Pancreas (tissue), 10 donors: ENCODE measurements around the gene ADAD1. TPM values are rescaled to one million over a fixed set of nuclear protein-coding genes. Genes with fewer than 3 reads are reported as not detected.

ENCODE experiments used
- ATAC-seq, 4 donors: fragments of 200-7000 bp; cut with Tn5 transposase; one replicate each; pipeline versions ENCODE4 v1.8.0 to v1.9.1; 2020; ENCODE audit warnings: mild to moderate bottlenecking in 4 of 4, moderate library complexity in 4 of 4
- DNase-seq, 6 donors: peaks; one replicate each; pipeline ENCODE4 v3.0.0-alpha.2; 2020
- FAIRE-seq: peaks from 2 replicates; lab custom pipeline; 2012; peaks lifted over from hg19 to GRCh38; lab: Jason Lieb, UNC
- H3K27ac ChIP-seq, 4 donors: fragments of 200-600 bp; sonication (generic); 1 replicate in 3 of 4; 2 replicates in 1 of 4; pipeline versions ENCODE4 v1.5.0 to v1.8.0; 2020
- H3K27me3 ChIP-seq, 4 donors: fragments of 200-600 bp; one replicate each; pipeline ENCODE4 v1.8.0; 2021
- H3K36me3 ChIP-seq, 3 donors: fragments of 200-600 bp; sonication (generic) in 1 of 3; one replicate each; pipeline versions ENCODE4 v1.5.0 to v1.8.0; 2020 to 2021
- H3K4me1 ChIP-seq, 3 donors: fragments of 200-600 bp; one replicate each; pipeline ENCODE4 v1.8.0; 2021
- H3K4me3 ChIP-seq, 4 donors: fragments of 200-600 bp; sonication (generic) in 2 of 4; one replicate each; pipeline versions ENCODE4 v1.5.0 to v1.8.0; 2020 to 2021
- H3K9me3 ChIP-seq, 4 donors: fragments of 200-600 bp; one replicate each; pipeline ENCODE4 v1.8.0; 2021
- CTCF ChIP-seq, 4 donors: fragments of 200-600 bp; sonication (generic) in 3 of 4; IDR thresholded peaks; one replicate each; pipeline versions ENCODE4 v1.5.0 to v1.8.0; 2021; ENCODE audit warnings: antibody characterized with exemption in 4 of 4
- whole genome bisulfite sequencing, 2 donors: extraction: QIAGEN DNeasy Blood & Tissue Kit; methylation state at CpG; one replicate each; pipeline ENCODE4 v1.1.7; 2013; 5-methylcytosine and 5-hydroxymethylcytosine counted together
- intact Hi-C, 3 donors: fragments of 100-400 bp; cut with DNase I; formaldehyde crosslinking; loops; one replicate each; pipeline versions ENCODE4 v1.11.1 to v1.14.2; 2022
- polyA plus RNA-seq, 2 donors: library from polyadenylated mRNA; stranded (reverse); fragments of 200-250 nt; gene quantifications; one replicate each; pipeline ENCODE4 v1.2.3, GENCODE V29; 2013
- total RNA-seq, 6 donors: library from RNA; stranded (reverse); fragmentation: NEBNext Ultra II Directional in 4 of 6; extraction: Animal tissue kit (Norgen Biotek cat#: 25700) in 4 of 6; gene quantifications; one replicate each; pipeline versions ENCODE4 v1.2.1 to v1.2.4, GENCODE V29; 2021 to 2023
- donor health status: healthy with polysubstance abuse.
- donor health status: DM: no; HTN: no; CAD: no; lungs with moderate emphysema.
- donor health status: DM: no; HTN: no; CAD: no.
- donor health status: control.
- donor health status: control.
- donor health status: Bipolar disorder and iron deficiency.
- donor health status: DM: yes; HTN: yes; CAD: no.
- donor health status: DM: no; HTN: no; CAD: no.
- donor health status: DM: no; HTN: no; CAD: no.
- donor health status: DM: yes; HTN: yes; CAD: no.

The ADAD1 gene
- total RNA-seq (not detected), polyA plus RNA-seq (not detected)

- H3K4me1 ChIP-seq, result no peaks in the 10 kb centered on the region
- H3K4me3 ChIP-seq, result no peak within 1 kb of the TSS
- 74 to 76% methylated on average over 7 of the region's 7 CpGs for WGBS, 2 donors
- H3K36me3 ChIP-seq, result no peaks in the 10 kb centered on the region
- no peaks in the 10 kb centered on the region for H3K27me3 ChIP-seq
- DNase-seq (no peak), ATAC-seq (no peak), FAIRE-seq (no peak)
- no peak within 1 kb of the TSS for H3K27ac ChIP-seq
- intact Hi-C loops, result no loop called here
- no peak for TF ChIP-seq CTCF (IDR thresholded peaks at IDR 0.05)
- no peaks in the 10 kb centered on the region for H3K9me3 ChIP-seq
Measured at GRCh38 chr4:122378711-122379110, at the start of gene ADAD1. Gene ADAD1 (plus strand): TSS chr4:122379011. CDS start chr4:122380070, 1,059 bp downstream.

GRCh38 chr4:122329876-122330565 lies 48.8 kb upstream of the ADAD1 start:
- Histone ChIP-seq H3K9me3 (no peaks in the 10 kb centered on the region), H3K36me3 (peaks cover 0 to 30% (median 9%) of the 10 kb centered on the region in 3 donors), H3K27me3 (no peaks in the 10 kb centered on the region), H3K4me1 (no peaks in the 10 kb centered on the region), H3K4me3 (no peak overlapping the region), H3K27ac (no peak overlapping the region)
- FAIRE-seq, result no peak
- no peak for TF ChIP-seq CTCF (IDR thresholded peaks at IDR 0.05)
- 88 to 93% methylated on average over 3 of the region's 3 CpGs for WGBS, 2 donors
- DNase-seq, result no peak
- intact Hi-C loops, result no loop called here
- ATAC-seq, result no peak

GRCh38 chr4:122331195-122331594 lies 47.6 kb upstream of the ADAD1 start:
- no peak for DNase-seq
- H3K27me3 ChIP-seq, result no peaks in the 10 kb centered on the region
- H3K27ac ChIP-seq, result no peak overlapping the region
- no peaks in the 10 kb centered on the region for H3K9me3 ChIP-seq
- H3K4me3 ChIP-seq, result no peak overlapping the region
- peak in 1 of 4 donors; percentile 39 for ATAC-seq
- H3K4me1 ChIP-seq, result no peaks in the 10 kb centered on the region
- no peak for TF ChIP-seq CTCF (IDR thresholded peaks at IDR 0.05)
- intact Hi-C loops, result no loop called here
- FAIRE-seq, result no peak
- H3K36me3 ChIP-seq, result peaks cover 0 to 33% (median 11%) of the 10 kb centered on the region in 3 donors
- 45 to 58% methylated on average over 4 of the region's 4 CpGs for WGBS, 2 donors

GRCh38 chr4:122334828-122335227 lies 44.0 kb upstream of the ADAD1 start:
- intact Hi-C loops, result no loop called here
- Histone ChIP-seq H3K27me3 (no peaks in the 10 kb centered on the region), H3K4me3 (no peak overlapping the region), H3K9me3 (no peaks in the 10 kb centered on the region), H3K27ac (no peak overlapping the region), H3K4me1 (no peaks in the 10 kb centered on the region), H3K36me3 (peaks cover 0 to 29% (median 11%) of the 10 kb centered on the region in 3 donors)
- no peak for TF ChIP-seq CTCF (IDR thresholded peaks at IDR 0.05)
- FAIRE-seq (no peak), ATAC-seq (no peak), DNase-seq (no peak)

GRCh38 chr4:122341886-122342285 lies 36.9 kb upstream of the ADAD1 start:
- Histone ChIP-seq H3K4me1 (no peaks in the 10 kb centered on the region), H3K27me3 (no peaks in the 10 kb centered on the region), H3K9me3 (no peaks in the 10 kb centered on the region), H3K4me3 (no peak overlapping the region), H3K36me3 (peaks cover 0 to 5% (median 0%) of the 10 kb centered on the region in 3 donors), H3K27ac (no peak overlapping the region)
- no peak for FAIRE-seq
- no peak for DNase-seq
- intact Hi-C loops, result no loop called here
- no peak for ATAC-seq
- no peak for TF ChIP-seq CTCF (IDR thresholded peaks at IDR 0.05)
- 92 to 96% methylated on average over 1 of the region's 1 CpG for WGBS, 2 donors
